Thyroid gland (tissue), 4 donors: ENCODE measurements around the gene ASF1B. TPM values are rescaled to one million over a fixed set of nuclear protein-coding genes. Genes with fewer than 3 reads are reported as not detected.

Experiments
- DNase-seq, 2 donors: peaks; one replicate each; pipeline ENCODE4 v3.0.0-alpha.2; 2019
- H3K27ac ChIP-seq, 3 donors: fragments of 200-600 bp; sonication (generic); 1 replicate in 2 of 3; 2 replicates in 1 of 3; pipeline ENCODE4 v1.5.1; 2016 to 2019; ENCODE audit warnings: mild to moderate bottlenecking in 1 of 3, moderate library complexity in 1 of 3
- H3K27me3 ChIP-seq: fragments of 200-600 bp; sonication (generic); one replicate; pipeline ENCODE4 v1.5.1; 2019
- H3K36me3 ChIP-seq, 2 donors: fragments of 200-600 bp; sonication (generic); one replicate each; pipeline ENCODE4 v1.5.1; 2016 to 2019
- H3K4me1 ChIP-seq, 2 donors: fragments of 200-600 bp; sonication (generic); one replicate each; pipeline ENCODE4 v1.5.1; 2017 to 2019
- H3K4me3 ChIP-seq, 3 donors: fragments of 200-600 bp; sonication (generic); replicated peaks in 1 of 3; 1 replicate in 2 of 3; 2 replicates in 1 of 3; pipeline ENCODE4 v1.5.1; 2016; ENCODE audit warnings: mild to moderate bottlenecking in 1 of 3
- H3K9me3 ChIP-seq: fragments of 200-600 bp; sonication (generic); one replicate; pipeline ENCODE4 v1.5.1; 2017
- CTCF ChIP-seq, 6 experiments: fragments of 200-600 bp in 3 of 6; fragments of 450-650 bp in 3 of 6; sonication (generic) in 3 of 6; IDR thresholded peaks; one replicate each; pipeline ENCODE4 v1.5.1; 2016 to 2019; ENCODE audit warnings: antibody characterized with exemption in 6 of 6, mild to moderate bottlenecking in 2 of 6, inconsistent platforms in 1 of 6, moderate library complexity in 1 of 6
- POLR2A ChIP-seq, 2 donors: fragments of 450-650 bp; IDR thresholded peaks; one replicate each; pipeline ENCODE4 v1.6.1; 2017; ENCODE audit warnings: antibody characterized with exemption in 2 of 2, mild to moderate bottlenecking in 2 of 2, moderate library complexity in 1 of 2
- WGBS, 2 donors: methylation state at CpG; one replicate each; pipeline ENCODE4 v1.1.5; 2017; 5-methylcytosine and 5-hydroxymethylcytosine counted together
- intact Hi-C: fragments of 100-400 bp; cut with DNase I; formaldehyde crosslinking; loops from one replicate; pipeline ENCODE4 v1.15.1; 2023
- total RNA-seq, 4 donors: library from RNA; depleted of rRNA; stranded (reverse); fragments of >200 nt; gene quantifications; one replicate each; pipeline ENCODE4 v1.2.3, GENCODE V29; 2016

The ASF1B gene
- total RNA-seq, 4 donors from 2014 or later, result 0.54 to 2.6 (median 0.95) TPM

DNA sequence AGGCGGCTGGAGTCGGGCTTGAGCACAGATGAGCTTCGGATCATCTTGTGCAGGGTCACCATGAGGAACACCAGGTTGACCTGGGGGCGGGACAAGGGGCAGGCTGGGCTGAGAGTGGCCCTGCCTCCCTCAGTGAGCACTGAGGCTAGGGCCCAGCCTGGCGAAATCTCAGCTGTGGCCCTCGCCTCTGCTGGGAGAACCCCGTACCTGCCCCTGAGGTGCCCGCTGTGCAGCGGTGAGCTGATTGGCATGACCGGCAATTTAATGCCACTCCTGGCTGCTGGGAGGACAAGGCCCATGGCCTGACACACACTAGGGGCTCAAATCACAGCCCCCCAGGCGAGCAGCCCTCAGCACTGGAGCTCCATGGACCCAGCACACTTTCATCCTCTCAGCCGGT is 19.7 kb upstream of the ASF1B start:
- Histone ChIP-seq H3K9me3 (no peaks in the 10 kb centered on the region), H3K27me3 (no peaks in the 10 kb centered on the region), H3K36me3 (peaks cover 36 to 43% of the 10 kb centered on the region in 2 donors), H3K4me3 (no peak overlapping the region), H3K27ac (no peak overlapping the region), H3K4me1 (peaks cover 4 to 13% of the 10 kb centered on the region in 2 donors)
- TF ChIP-seq CTCF (IDR thresholded peaks at IDR 0.05) (no peak), POLR2A (IDR thresholded peaks at IDR 0.05) (no peak)
- intact Hi-C loops, result no loop called here
- 67 to 96% methylated on average over 1 to 11 of the region's 12 CpGs for WGBS, 2 donors
- no peak for DNase-seq

DNA sequence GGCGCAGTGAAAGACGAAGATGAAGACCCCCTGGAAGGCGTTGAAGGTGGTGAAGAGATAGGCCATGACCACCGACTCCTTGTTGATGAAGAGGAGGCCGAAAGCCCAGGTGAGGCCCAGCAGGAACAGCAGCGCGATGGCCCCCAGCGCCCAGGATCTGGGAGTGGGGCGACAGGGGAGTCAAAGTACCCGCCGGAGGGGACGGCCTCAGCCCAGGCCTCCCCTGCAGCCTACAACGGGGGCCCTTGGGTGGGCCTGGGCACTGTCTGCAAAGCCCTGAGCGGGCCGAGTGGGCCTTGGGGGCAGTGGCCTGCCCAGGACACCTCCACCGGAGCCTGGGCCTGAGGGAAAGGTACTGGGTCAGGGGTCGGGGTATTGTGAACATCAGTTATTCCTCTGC is 19.0 kb upstream of the ASF1B start:
- no peak for TF ChIP-seq POLR2A (IDR thresholded peaks at IDR 0.05)
- no peak for TF ChIP-seq CTCF (IDR thresholded peaks at IDR 0.05)
- Histone ChIP-seq H3K4me3 (no peak overlapping the region), H3K27me3 (no peaks in the 10 kb centered on the region), H3K27ac (no peak overlapping the region), H3K4me1 (peaks cover 4 to 17% of the 10 kb centered on the region in 2 donors), H3K36me3 (peaks cover 36 to 43% of the 10 kb centered on the region in 2 donors), H3K9me3 (no peaks in the 10 kb centered on the region)
- 96 to 97% methylated on average over 11 to 16 of the region's 17 CpGs for WGBS, 2 donors
- intact Hi-C loops, result no loop called here
- no peak for DNase-seq

GRCh38 chr19:14152713-14153112 is 16.3 kb upstream of the ASF1B start:
- Histone ChIP-seq H3K4me3 (no peak overlapping the region), H3K36me3 (peaks cover 25 to 26% of the 10 kb centered on the region in 2 donors)
- WGBS, 2 donors, result 39 to 51% methylated on average over 12 of the region's 12 CpGs

GRCh38 chr19:14150770-14151661 is 14.6 kb upstream of the ASF1B start:
- Histone ChIP-seq H3K4me3 (no peak overlapping the region), H3K4me1 (peaks cover 16 to 40% of the 10 kb centered on the region in 2 donors), H3K9me3 (no peaks in the 10 kb centered on the region), H3K36me3 (peaks cover 11% of the 10 kb centered on the region in 2 donors), H3K27me3 (no peaks in the 10 kb centered on the region), H3K27ac (peak overlapping the region in 1 of 3 donors; percentile 70)
- TF ChIP-seq POLR2A (IDR thresholded peaks at IDR 0.05) (no peak), CTCF (IDR thresholded peaks at IDR 0.05) (no peak)
- intact Hi-C loops, result no loop called here
- 90 to 93% methylated on average over 3 to 25 of the region's 47 CpGs for WGBS, 2 donors
- DNase-seq, result no peak

More at GRCh38 chr19:14152713-14153112, 16.3 kb upstream of the ASF1B start:
- Histone ChIP-seq H3K27me3 (no peaks in the 10 kb centered on the region), H3K4me1 (peaks cover 15 to 40% of the 10 kb centered on the region in 2 donors), H3K9me3 (no peaks in the 10 kb centered on the region), H3K27ac (peak overlapping the region; percentile 74 to 82 (median 80))
- peak; percentile 97 to 98 for DNase-seq
- intact Hi-C loops, result no loop called here
- TF ChIP-seq CTCF (IDR thresholded peaks at IDR 0.05) (no peak), POLR2A (IDR thresholded peaks at IDR 0.05) (peak in 1 of 2 donors; percentile 52)
